Activated T-helper 17 cell treated with anti-CD3 and anti-CD28 coated beads, Interleukin-2, amount 50 U/mL, for 72 hours (primary cell): ENCODE measurements around the gene PEX14. TPM values are rescaled to one million over a fixed set of nuclear protein-coding genes. Genes with fewer than 3 reads are reported as not detected.

Source experiments
- ATAC-seq: fragments of 150-1000 bp; cut with Tn5 transposase; replicated peaks from 2 replicates; pipeline ENCODE4 v1.10.0; 2021; ENCODE audit warnings: mild to moderate bottlenecking, moderate library complexity
- H3K27ac Mint-ChIP-seq: one replicate; pipeline ENCODE4 v1.8.0; 2022; ENCODE audit warnings: mixed read lengths
- H3K27me3 Mint-ChIP-seq: one replicate; pipeline ENCODE4 v1.8.0; 2022; ENCODE audit warnings: mixed read lengths
- H3K36me3 Mint-ChIP-seq: one replicate; pipeline ENCODE4 v1.8.0; 2022; ENCODE audit warnings: low read depth, mild to moderate bottlenecking, mixed read lengths
- H3K4me1 Mint-ChIP-seq: one replicate; pipeline ENCODE4 v1.8.0; 2022; ENCODE audit warnings: mixed read lengths
- H3K4me3 Mint-ChIP-seq: one replicate; pipeline ENCODE4 v1.8.0; 2022; ENCODE audit warnings: mild to moderate bottlenecking, mixed read lengths
- H3K9me3 Mint-ChIP-seq: one replicate; pipeline ENCODE4 v1.8.0; 2022; ENCODE audit warnings: mixed read lengths
- total RNA-seq, 2 donors: library from RNA; stranded (reverse); gene quantifications; one replicate each; pipeline ENCODE4 v1.2.3, GENCODE V29; 2022

PEX14 gene
- total RNA-seq, 2 donors from 2014 or later = 18.4 to 21.7 TPM

DNA sequence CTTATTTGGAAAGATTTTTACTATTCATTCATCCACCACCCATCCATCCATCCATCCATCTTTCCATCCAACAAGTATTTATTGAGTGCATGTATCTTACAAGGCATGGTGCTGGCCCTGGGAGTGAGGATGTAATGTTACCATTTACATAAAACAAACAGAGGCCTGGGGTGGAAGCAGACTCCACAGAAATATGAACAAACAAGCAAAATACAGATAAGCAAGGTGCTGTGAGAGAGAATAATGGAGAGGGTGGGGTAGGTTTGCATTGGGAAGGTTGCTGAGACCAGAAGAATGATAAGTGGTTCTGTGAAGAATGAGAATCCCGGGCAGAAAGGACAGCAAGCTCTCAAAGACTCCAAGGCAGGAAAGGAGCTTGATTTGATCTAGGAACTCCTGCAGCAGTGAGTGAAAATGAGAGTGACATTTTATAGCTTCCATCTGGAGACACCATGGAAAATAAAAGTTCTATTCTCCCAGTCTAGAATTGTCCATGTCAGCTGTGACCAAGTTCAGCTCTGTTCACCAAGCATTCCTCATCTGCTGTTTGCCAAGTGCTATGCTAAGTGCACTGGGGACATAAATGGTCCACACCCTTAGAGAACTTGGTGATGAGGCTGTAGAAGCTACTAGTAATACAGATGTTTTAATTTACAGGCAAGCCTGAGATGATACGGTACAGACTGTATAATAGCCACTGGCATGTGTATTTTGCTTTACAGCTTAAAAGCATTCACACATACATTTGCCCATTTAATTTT, 75.3 kb downstream of the PEX14 start:
- no peaks in the 10 kb centered on the region for H3K36me3 Mint-ChIP-seq
- H3K27me3 Mint-ChIP-seq = no peaks in the 10 kb centered on the region
- no peak overlapping the region for H3K27ac Mint-ChIP-seq
- H3K4me1 Mint-ChIP-seq = peaks cover 4% of the 10 kb centered on the region
- H3K4me3 Mint-ChIP-seq = no peak overlapping the region
- H3K9me3 Mint-ChIP-seq = no peaks in the 10 kb centered on the region
- no peak for ATAC-seq

DNA sequence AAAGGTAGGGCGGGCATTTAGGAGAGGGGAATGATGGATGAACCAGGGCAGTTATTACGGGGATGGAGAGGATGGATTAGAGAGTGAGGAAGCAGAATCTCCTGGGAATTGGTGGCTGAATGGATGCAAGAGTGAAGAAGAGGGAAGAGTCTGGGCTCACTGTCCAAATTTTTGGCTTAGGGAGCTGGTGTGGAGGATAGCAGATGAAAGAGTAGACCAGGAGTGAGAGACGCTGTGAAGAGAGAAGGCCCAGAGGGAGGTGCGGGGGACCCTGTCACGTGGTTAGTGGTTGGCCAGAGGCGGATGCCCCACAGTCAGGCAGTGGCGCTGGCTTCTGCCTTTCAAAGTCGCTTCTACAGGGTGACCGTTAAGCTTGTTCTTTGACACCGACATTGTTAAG, 78.4 kb downstream of the PEX14 start:
- Mint-ChIP-seq H3K27ac (no peak overlapping the region), H3K27me3 (no peaks in the 10 kb centered on the region), H3K36me3 (no peaks in the 10 kb centered on the region), H3K4me1 (peaks cover 8% of the 10 kb centered on the region), H3K4me3 (no peak overlapping the region), H3K9me3 (no peaks in the 10 kb centered on the region)
- no peak for ATAC-seq

DNA sequence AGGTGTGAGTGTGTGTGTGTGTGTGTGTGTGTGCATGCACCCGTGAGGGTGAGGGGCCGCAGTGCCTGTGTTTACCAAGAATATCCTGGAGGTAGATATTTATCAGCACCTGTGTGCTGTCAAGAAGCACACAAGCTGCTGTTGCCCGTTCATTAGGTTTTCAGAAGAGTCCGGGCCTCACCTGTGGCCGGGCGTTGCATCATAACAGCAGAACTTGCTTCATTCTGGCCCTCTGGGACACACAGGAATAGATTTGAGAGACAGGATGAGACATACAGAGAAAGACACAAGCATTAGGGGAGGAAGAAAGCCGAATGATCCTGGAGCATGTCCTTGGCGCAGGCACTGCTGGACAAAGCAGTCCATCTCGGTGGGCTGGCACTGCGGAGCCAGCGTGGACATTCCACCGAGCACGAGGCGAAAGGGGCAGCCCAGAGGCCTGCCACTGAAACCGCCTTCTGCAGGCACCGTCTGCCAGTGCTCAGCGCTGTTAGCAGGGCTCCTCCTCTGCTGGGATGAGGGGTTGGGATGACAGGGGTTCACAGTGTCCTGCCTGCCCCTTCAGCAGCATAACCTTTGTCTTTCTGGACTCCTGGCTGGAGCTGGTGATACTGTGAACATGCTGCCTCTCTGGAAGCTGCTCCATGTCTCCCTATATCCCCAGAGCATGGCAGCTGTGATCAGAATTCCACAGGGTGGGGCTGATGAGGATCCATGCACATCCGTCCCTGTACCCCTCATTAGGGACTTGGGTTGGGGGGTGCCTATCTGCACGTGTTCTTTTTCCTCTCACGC, 81.1 kb downstream of the PEX14 start:
- Mint-ChIP-seq H3K9me3 (no peaks in the 10 kb centered on the region), H3K27me3 (no peaks in the 10 kb centered on the region), H3K36me3 (no peaks in the 10 kb centered on the region), H3K27ac (no peak overlapping the region), H3K4me3 (no peak overlapping the region), H3K4me1 (peaks cover 6% of the 10 kb centered on the region)
- no peak for ATAC-seq

DNA sequence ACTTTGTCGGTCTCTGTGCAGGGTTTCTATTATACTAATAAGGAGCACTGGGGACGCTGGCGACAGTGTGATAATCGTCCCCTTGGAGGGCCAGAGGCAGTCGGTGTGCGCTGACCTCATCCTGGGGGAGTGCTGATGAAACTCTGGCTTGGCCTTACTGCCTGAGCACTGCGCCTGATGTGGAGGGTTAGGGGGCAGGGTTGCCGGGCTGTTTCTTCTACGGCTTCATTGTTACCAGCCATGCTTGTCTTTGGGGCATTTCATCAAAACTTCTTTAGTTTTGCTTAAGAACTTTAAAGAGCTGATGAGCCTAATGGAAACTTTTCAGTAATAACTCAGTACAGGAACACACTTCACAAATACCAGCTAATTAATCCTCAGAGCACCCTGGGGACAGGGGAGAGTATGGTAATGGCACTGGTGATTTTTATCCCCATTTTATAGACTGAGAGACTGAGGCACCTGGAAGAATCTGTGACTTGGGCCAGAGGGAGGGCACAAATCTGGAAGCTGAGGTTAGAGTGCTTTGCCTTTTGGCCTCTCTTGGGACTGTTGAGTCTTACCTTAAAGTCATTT, 81.8 kb downstream of the PEX14 start:
- Mint-ChIP-seq H3K27me3 (no peaks in the 10 kb centered on the region), H3K36me3 (no peaks in the 10 kb centered on the region), H3K9me3 (no peaks in the 10 kb centered on the region), H3K4me3 (no peak overlapping the region), H3K4me1 (peaks cover 10% of the 10 kb centered on the region), H3K27ac (no peak overlapping the region)
- ATAC-seq = no peak

DNA sequence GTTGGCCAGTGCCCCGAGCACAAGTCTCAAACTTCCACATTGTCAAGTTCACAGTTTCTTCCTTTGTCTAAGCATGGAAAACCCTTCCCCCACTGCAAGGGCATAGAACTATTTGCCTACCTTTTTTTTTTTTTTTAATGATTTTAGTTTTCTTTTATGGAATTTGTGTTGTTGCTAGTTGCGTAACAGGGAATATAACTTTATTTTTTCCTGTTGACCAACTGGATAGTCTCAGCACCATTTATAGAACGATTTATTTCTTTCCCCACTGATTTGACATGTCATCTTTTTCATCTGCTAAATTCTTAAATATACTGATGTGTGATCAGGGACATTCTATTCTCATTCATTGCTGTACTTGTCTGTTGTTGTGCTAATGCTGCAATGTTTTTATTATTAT, 83.0 kb downstream of the PEX14 start:
- no peaks in the 10 kb centered on the region for H3K27me3 Mint-ChIP-seq
- H3K4me3 Mint-ChIP-seq = no peak overlapping the region
- H3K36me3 Mint-ChIP-seq = no peaks in the 10 kb centered on the region
- H3K4me1 Mint-ChIP-seq = peaks cover 10% of the 10 kb centered on the region
- H3K27ac Mint-ChIP-seq = no peak overlapping the region
- no peak for ATAC-seq
- H3K9me3 Mint-ChIP-seq = no peaks in the 10 kb centered on the region

DNA sequence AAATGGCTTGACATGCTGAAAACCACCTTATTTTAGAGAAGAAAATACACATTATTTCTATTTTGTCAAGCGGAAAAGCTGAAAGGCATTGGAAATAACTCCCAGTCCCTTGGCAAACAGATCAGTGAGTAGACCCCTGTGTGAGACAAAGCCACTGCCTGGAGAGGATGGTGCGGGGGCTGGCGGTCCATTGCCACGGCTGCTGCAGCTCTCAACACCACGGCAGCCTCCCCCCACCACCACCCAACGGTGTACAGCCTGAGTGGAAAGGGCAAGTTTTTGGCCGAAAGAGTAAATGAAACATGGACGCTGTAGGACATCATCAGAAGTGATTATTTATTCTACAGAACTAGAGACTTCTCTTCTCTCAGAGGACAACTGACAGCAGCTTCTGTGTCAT, 84.6 kb downstream of the PEX14 start:
- H3K9me3 Mint-ChIP-seq = peaks cover 6% of the 10 kb centered on the region
- no peak overlapping the region for H3K4me3 Mint-ChIP-seq
- peaks cover 16% of the 10 kb centered on the region for H3K4me1 Mint-ChIP-seq
- no peak overlapping the region for H3K27ac Mint-ChIP-seq
- H3K27me3 Mint-ChIP-seq = no peaks in the 10 kb centered on the region
- H3K36me3 Mint-ChIP-seq = peaks cover 6% of the 10 kb centered on the region
- ATAC-seq = no peak

DNA sequence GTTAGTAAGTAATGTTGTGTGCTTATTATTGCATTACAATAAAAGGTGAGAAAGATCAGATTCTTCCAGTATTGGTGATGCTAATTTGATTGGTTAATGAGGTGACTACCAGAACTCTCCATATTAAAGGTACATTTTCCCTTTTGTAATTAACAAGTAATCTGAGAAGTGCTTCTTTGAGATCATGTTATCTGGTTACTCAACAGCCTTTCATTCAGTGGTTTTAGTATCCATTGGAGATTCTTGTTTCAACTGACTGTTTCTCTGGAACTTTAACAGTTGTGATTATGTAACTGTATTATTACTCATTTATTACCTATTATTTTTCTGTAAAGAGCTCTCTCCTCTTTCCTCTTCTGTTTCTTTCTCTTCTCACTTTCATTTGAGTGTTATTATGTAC, 86.7 kb downstream of the PEX14 start:
- Mint-ChIP-seq H3K4me3 (no peak overlapping the region), H3K9me3 (peaks cover 6% of the 10 kb centered on the region), H3K36me3 (peaks cover 8% of the 10 kb centered on the region), H3K4me1 (peaks cover 16% of the 10 kb centered on the region), H3K27ac (no peak overlapping the region), H3K27me3 (no peaks in the 10 kb centered on the region)
- no peak for ATAC-seq

DNA sequence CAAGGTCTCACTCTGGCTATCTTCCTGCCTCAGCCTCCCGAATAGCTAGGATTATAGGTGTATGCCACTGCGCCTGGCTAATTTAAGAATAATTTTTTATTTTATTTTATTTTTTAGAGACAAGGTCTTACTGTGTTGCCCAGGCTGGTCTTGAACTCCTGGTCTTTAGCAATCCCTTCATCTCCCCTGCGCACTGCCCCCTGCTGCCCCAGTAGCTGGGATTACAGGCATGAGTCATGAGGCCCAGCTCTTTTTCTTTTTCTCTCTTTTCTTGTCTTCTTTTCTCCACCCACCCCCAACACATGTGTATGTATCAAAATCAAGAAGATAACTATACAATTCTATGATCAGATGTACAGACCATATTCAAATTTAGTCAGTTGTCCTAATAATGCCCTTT, 87.2 kb downstream of the PEX14 start:
- Mint-ChIP-seq H3K36me3 (peaks cover 8% of the 10 kb centered on the region), H3K4me3 (no peak overlapping the region), H3K27me3 (no peaks in the 10 kb centered on the region), H3K9me3 (peaks cover 6% of the 10 kb centered on the region), H3K27ac (no peak overlapping the region), H3K4me1 (peaks cover 13% of the 10 kb centered on the region)
- ATAC-seq = no peak

DNA sequence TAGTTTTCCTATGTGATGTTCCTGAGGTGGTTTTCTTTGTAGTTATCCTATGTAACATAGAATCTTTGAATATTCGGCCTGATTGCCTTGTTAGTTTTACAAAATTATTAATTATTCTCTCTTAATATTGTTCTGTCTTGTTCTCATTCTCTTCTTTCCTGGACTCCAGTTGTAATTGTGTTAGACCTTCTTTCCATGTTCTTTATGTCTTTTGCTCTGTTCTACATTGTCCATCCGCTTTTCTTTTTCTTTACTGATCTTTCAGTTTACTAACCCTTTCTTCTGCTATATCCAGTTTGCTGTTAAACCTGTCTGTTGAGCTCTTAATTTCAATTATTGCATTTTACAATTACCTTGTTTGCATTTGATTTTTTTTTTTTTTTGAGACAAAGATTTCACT, 89.3 kb downstream of the PEX14 start:
- Mint-ChIP-seq H3K4me1 (peaks cover 11% of the 10 kb centered on the region), H3K4me3 (no peak overlapping the region), H3K27ac (no peak overlapping the region), H3K9me3 (peaks cover 6% of the 10 kb centered on the region), H3K36me3 (peaks cover 8% of the 10 kb centered on the region), H3K27me3 (no peaks in the 10 kb centered on the region)
- no peak for ATAC-seq

DNA sequence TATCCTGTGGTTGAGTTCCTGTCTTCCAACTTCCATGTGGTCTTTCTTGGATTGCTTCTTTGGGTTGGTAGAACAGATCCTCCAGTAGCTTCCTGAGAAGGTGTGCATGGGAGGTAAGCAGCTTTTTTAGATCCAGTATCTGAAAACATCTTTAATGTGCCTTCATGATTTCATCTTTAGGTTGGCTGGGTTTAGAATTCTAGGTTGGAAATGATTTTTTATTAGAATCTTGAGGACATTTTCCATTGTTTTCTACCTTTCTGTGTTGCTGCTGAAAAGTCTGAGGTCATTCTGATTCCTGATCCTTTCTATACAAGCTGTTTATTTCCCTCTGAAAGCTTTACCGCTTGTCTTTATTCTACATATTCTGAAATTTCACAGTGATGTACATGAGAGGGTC, 94.8 kb downstream of the PEX14 start:
- peaks cover under 1% of the 10 kb centered on the region for H3K36me3 Mint-ChIP-seq
- H3K4me1 Mint-ChIP-seq = no peaks in the 10 kb centered on the region
- H3K4me3 Mint-ChIP-seq = no peak overlapping the region
- no peaks in the 10 kb centered on the region for H3K9me3 Mint-ChIP-seq
- no peak overlapping the region for H3K27ac Mint-ChIP-seq
- no peaks in the 10 kb centered on the region for H3K27me3 Mint-ChIP-seq
- no peak for ATAC-seq

DNA sequence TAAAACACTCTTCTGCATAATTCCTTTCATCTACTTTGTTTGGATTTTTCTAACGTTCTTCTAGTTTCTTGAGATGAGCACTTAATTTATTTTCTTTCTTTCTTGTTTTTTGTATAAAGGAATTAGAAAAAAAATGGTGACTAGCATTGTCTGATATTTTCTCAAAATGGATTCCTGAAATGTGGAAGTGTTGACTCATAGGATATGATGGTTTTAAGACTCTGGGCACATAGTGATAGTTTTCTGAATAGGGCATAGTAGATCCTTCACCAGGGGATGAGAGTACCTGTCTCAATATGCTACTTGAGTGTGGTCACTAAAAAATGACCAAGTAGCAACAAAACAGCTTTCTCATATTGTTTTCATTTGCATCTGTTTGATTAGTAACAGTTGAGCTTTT, 100.9 kb downstream of the PEX14 start:
- no peaks in the 10 kb centered on the region for H3K27me3 Mint-ChIP-seq
- ATAC-seq = no peak
- H3K27ac Mint-ChIP-seq = no peak overlapping the region
- no peaks in the 10 kb centered on the region for H3K9me3 Mint-ChIP-seq
- no peak overlapping the region for H3K4me3 Mint-ChIP-seq
- peaks cover 4% of the 10 kb centered on the region for H3K4me1 Mint-ChIP-seq
- H3K36me3 Mint-ChIP-seq = no peaks in the 10 kb centered on the region

DNA sequence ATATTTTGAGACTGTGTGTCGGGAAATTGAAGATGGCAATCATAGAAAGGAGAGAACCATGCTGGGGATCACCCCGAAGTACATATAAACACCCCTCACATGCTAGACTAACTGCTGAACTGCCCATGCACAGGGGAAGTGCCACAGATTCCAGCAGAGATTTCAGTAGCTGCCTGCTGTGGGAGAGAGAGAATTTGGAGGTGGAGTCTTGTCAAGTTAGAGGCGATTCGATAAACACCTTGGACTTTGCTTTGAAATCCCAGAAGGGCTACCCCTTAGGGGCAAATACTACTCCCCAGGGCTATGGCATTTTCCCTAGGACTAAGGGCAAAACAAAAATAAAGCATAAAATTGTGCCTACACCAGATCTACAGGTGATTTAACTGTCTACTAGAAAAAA, 103.3 kb downstream of the PEX14 start:
- H3K36me3 Mint-ChIP-seq = no peaks in the 10 kb centered on the region
- H3K27ac Mint-ChIP-seq = no peak overlapping the region
- H3K4me3 Mint-ChIP-seq = no peak overlapping the region
- ATAC-seq = no peak
- H3K9me3 Mint-ChIP-seq = no peaks in the 10 kb centered on the region
- H3K27me3 Mint-ChIP-seq = no peaks in the 10 kb centered on the region
- peaks cover 4% of the 10 kb centered on the region for H3K4me1 Mint-ChIP-seq

DNA sequence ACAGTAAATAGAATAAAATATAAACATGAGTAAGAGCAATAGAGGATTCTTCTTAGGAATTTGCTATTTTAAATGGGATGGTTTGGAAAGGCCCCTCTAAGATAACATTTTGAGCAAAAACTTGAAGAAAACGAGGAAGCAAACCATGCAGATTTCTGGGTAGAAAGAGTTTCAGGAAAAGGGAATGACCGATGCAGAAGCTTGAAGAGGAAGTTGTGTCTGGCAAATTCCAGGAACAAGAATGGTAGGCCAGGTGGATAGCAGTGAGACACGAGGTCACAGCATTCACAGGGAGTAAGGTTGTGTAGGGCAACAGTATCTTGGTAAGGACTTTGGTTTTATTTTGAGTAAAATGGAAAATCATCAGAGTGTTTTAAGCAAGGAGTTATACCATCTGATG, 108.9 kb downstream of the PEX14 start:
- H3K36me3 Mint-ChIP-seq = no peaks in the 10 kb centered on the region

DNA sequence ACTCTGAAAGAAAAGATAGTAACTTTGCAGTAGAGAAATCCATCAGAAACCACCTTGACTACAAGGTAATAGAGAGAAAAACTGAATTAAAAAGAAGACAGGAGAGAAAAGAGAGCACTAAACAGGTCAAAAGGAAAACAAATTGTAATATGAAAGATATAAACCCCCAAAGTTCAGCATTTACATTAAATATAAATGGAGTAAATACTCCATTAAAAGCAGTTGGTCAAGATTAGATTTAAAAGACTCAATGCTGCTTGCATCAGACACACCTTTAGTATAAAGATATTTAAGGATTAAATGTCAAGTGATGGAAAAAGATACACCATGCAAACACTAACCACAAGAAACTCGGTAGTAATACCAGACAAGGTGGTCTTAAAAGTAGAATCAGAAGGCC, 110.5 kb downstream of the PEX14 start:
- H3K27me3 Mint-ChIP-seq = no peaks in the 10 kb centered on the region
- no peak overlapping the region for H3K4me3 Mint-ChIP-seq
- H3K36me3 Mint-ChIP-seq = no peaks in the 10 kb centered on the region
- H3K27ac Mint-ChIP-seq = no peak overlapping the region
- no peaks in the 10 kb centered on the region for H3K9me3 Mint-ChIP-seq
- ATAC-seq = no peak
- peaks cover 4% of the 10 kb centered on the region for H3K4me1 Mint-ChIP-seq

More for the DNA sequence above, 108.9 kb downstream of the PEX14 start:
- Mint-ChIP-seq H3K9me3 (no peaks in the 10 kb centered on the region), H3K27me3 (no peaks in the 10 kb centered on the region), H3K4me1 (peaks cover 8% of the 10 kb centered on the region), H3K4me3 (no peak overlapping the region), H3K27ac (no peak overlapping the region)
- ATAC-seq = no peak

DNA sequence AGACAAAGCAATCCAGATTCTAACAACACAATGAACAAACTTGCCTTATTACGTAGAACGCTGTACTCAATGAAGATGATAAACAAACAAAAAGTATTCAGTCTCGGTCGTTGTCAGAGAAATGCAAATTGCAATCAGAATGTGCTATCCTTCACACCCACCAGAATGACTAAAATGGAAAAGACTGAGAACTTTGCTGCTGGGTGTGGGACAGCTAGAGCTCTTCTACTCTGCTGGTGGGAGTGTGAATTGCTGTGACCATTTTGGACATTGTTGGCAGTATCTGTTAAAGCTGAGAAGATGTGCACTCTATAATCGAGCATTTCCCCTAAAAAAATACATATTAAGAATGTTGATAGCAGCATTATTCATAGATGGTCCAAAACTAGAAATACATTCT, 111.4 kb downstream of the PEX14 start:
- ATAC-seq = no peak
- Mint-ChIP-seq H3K27ac (no peak overlapping the region), H3K36me3 (no peaks in the 10 kb centered on the region), H3K9me3 (no peaks in the 10 kb centered on the region), H3K27me3 (no peaks in the 10 kb centered on the region), H3K4me3 (no peak overlapping the region), H3K4me1 (peaks cover 4% of the 10 kb centered on the region)
